ENCODE results near the gene SLIT3. TPM values are rescaled to one million over a fixed set of nuclear protein-coding genes. Genes with fewer than 3 reads are reported as not detected.

Gene SLIT3
- total and polyA plus RNA-seq, 2 experiments from 2014 or later, result 0.59 to 0.71 TPM

DNA sequence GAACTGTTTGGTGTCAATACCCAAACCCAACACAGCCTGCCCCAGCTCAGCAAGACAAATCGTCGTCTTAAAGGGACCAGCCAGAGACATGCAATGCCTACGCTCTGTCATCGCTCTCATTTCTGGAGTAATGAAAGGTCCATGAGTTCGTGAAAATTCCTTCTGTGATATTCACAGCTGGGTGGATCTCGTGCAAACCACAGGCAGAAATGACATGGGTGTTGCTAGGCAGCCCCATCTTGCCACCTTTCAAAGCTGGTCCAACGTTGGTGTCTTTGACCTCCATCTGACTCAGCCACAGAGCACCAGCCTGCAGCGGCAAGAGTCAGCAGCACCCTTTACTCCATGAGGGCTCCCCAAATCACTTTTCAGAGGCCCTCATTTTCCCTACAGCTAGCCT, 215.3 kb downstream of the SLIT3 start:
- H3K36me3 ChIP-seq (ENCODE audit: insufficient read depth), result no peaks in the 10 kb centered on the region; the same call in 1 of the 2 replicates
- Mint-ChIP-seq H3K27ac (no peak overlapping the region), H3K9me3 (peaks cover 12% of the 10 kb centered on the region; the same call in 2 of the 3 replicates), H3K36me3 (ENCODE audit: low read depth) (no peaks in the 10 kb centered on the region; the same call in 2 of the 3 replicates), H3K27me3 (ENCODE audit: insufficient read depth, low read depth, poor library complexity) (peaks cover 12% of the 10 kb centered on the region), H3K4me1 (peaks cover 62% of the 10 kb centered on the region), H3K4me3 (no peak overlapping the region)
- peaks cover 47% of the 10 kb centered on the region for H3K4me1 ChIP-seq (ENCODE audit: insufficient read depth)
- H3F3A ChIP-seq (replicated peaks; ENCODE audit: low read depth), result no peaks in the 10 kb centered on the region
- 0 out of 2 replicates have a peak overlapping the region, but pooled peaks have one; percentile 47 for H2AFZ ChIP-seq
- H3K27ac ChIP-seq (ENCODE audit: low read depth), result no peak overlapping the region
- ATAC-seq (no peak), DNase-seq (ENCODE audit: low spot score) (no peak)
- H3K27me3 ChIP-seq (ENCODE audit: insufficient read depth), result no peaks in the 10 kb centered on the region
- H3K9me2 ChIP-seq (ENCODE audit: insufficient read depth), result 0 out of 2 replicates have a peak, but pooled peaks cover 3% of the 10 kb centered on the region
- TF ChIP-seq REST (IDR thresholded peaks at IDR 0.05; ENCODE audit: unreplicated experiment) (no peak), EZH2phosphoT487 (IDR thresholded peaks at IDR 0.05; ENCODE audit: unreplicated experiment) (no peak), EZH2 (IDR thresholded peaks at IDR 0.05; ENCODE audit: low read depth, unreplicated experiment) (no peak)
- H3K79me2 ChIP-seq (replicated peaks; ENCODE audit: insufficient read depth), result no peaks in the 10 kb centered on the region
- peak overlapping the region; percentile 52; the same call in 1 of the 2 replicates for H3K4me2 ChIP-seq
- no peaks in the 10 kb centered on the region for H4K20me1 ChIP-seq (replicated peaks; ENCODE audit: insufficient read depth)
- no peak overlapping the region for H3K4me3 ChIP-seq

GRCh38 chr5:169085212-169085611, 215.7 kb downstream of the SLIT3 start:
- Mint-ChIP-seq H3K4me1 (peaks cover 63% of the 10 kb centered on the region), H3K27ac (no peak overlapping the region)
- TF ChIP-seq CTCF (conservative IDR thresholded peaks at IDR 0.05; ENCODE audit: low read depth in 2 of 2), result no peak
- no peak for TF ChIP-seq JUNB (IDR thresholded peaks at IDR 0.05; ENCODE audit: unreplicated experiment)
- TF ChIP-seq CREB1 (CRISPR knock-in tag; IDR thresholded peaks at IDR 0.05; ENCODE audit: low read depth), result no peak
- TF ChIP-seq EZH2 (IDR thresholded peaks at IDR 0.05; ENCODE audit: low read depth, unreplicated experiment), result no peak
- TF ChIP-seq ZNF114 (CRISPR knock-in tag; IDR thresholded peaks at IDR 0.05), result no peak
- TF ChIP-seq STAT1 (IDR thresholded peaks at IDR 0.05; ENCODE audit: unreplicated experiment), result no peak
- no peak for TF ChIP-seq ZNF331 (CRISPR knock-in tag; IDR thresholded peaks at IDR 0.05; ENCODE audit: low read depth)
- TF ChIP-seq ZNF462 (CRISPR knock-in tag; IDR thresholded peaks at IDR 0.05), result no peak

More at GRCh38 chr5:169085212-169085611, 215.7 kb downstream of the SLIT3 start:
- no peak overlapping the region for H3K27ac ChIP-seq (ENCODE audit: low read depth)
- H3K4me3 ChIP-seq, result no peak overlapping the region
- H3K9me2 ChIP-seq (ENCODE audit: insufficient read depth), result 0 out of 2 replicates have a peak, but pooled peaks cover 3% of the 10 kb centered on the region
- Mint-ChIP-seq H3K27me3 (ENCODE audit: insufficient read depth, low read depth, poor library complexity) (peaks cover 12% of the 10 kb centered on the region), H3K4me3 (no peak overlapping the region), H3K9me3 (peaks cover 9% of the 10 kb centered on the region; the same call in 2 of the 3 replicates), H3K36me3 (ENCODE audit: low read depth) (no peaks in the 10 kb centered on the region; the same call in 2 of the 3 replicates)
- no peaks in the 10 kb centered on the region for H3K27me3 ChIP-seq (ENCODE audit: insufficient read depth)
- no peaks in the 10 kb centered on the region for H4K20me1 ChIP-seq (replicated peaks; ENCODE audit: insufficient read depth)
- peaks cover 50% of the 10 kb centered on the region for H3K4me1 ChIP-seq (ENCODE audit: insufficient read depth)
- no peak overlapping the region for H3K4me2 ChIP-seq
- no peaks in the 10 kb centered on the region; the same call in 1 of the 2 replicates for H3K36me3 ChIP-seq (ENCODE audit: insufficient read depth)
- H2AFZ ChIP-seq, result 0 out of 2 replicates have a peak overlapping the region, but pooled peaks have one; percentile 47
- no peak for ATAC-seq
- DNase-seq (ENCODE audit: low spot score), result no peak
- no peaks in the 10 kb centered on the region for H3F3A ChIP-seq (replicated peaks; ENCODE audit: low read depth)
- no peaks in the 10 kb centered on the region for H3K79me2 ChIP-seq (replicated peaks; ENCODE audit: insufficient read depth)

Data from GM23338 (cell line).